ENCODE results near the gene MYL7. TPM values are rescaled to one million over a fixed set of nuclear protein-coding genes. Genes with fewer than 3 reads are reported as not detected.

Gene MYL7
- total RNA-seq, 4 donors from 2014 or later, result not detected

- H3K4me3 ChIP-seq, result peak overlapping the region; percentile 1 to 65 (median 45)
- no peak for TF ChIP-seq CTCF (IDR thresholded peaks at IDR 0.05)
- no peak for TF ChIP-seq POLR2A (IDR thresholded peaks at IDR 0.05)
- no peaks in the 10 kb centered on the region for H3K9me3 ChIP-seq
- peaks cover 0 to 25% (median 0%) of the 10 kb centered on the region in 4 donors for H3K27me3 ChIP-seq
- H3K36me3 ChIP-seq, result no peaks in the 10 kb centered on the region
- WGBS, 2 donors, result 16 to 20% methylated on average over 6 to 7 of the region's 65 CpGs
- peak overlapping the region in 2 of 4 donors; percentile 48 to 63 for H3K27ac ChIP-seq
- H3K4me1 ChIP-seq, result peaks cover 13 to 33% (median 14%) of the 10 kb centered on the region in 3 donors
- intact Hi-C loops (cut with DNase I), result no loop called here
- DNase-seq, result no peak
Observed at GRCh38 chr7:44145969-44146911, 5.1 kb upstream of the MYL7 start.

- peaks cover 0 to 25% (median 0%) of the 10 kb centered on the region in 4 donors for H3K27me3 ChIP-seq
- 24 to 29% methylated on average over 5 to 28 of the region's 53 CpGs for WGBS, 2 donors
- H3K36me3 ChIP-seq, result no peaks in the 10 kb centered on the region
- H3K27ac ChIP-seq, result peak overlapping the region in 2 of 4 donors; percentile 21 to 48
- DNase-seq, result no peak
- no peaks in the 10 kb centered on the region for H3K9me3 ChIP-seq
- H3K4me1 ChIP-seq, result peaks cover 13 to 27% (median 14%) of the 10 kb centered on the region in 3 donors
- intact Hi-C loops (cut with DNase I), result no loop called here
- TF ChIP-seq CTCF (IDR thresholded peaks at IDR 0.05) (no peak), POLR2A (IDR thresholded peaks at IDR 0.05) (no peak)
- peak overlapping the region; percentile 1 to 65 (median 45) for H3K4me3 ChIP-seq
Observed at GRCh38 chr7:44145479-44145968, 4.4 kb upstream of the MYL7 start.

GRCh38 chr7:44144968-44145478 is 3.9 kb upstream of the MYL7 start:
- 65% methylated on average over 5 of the region's 31 CpGs; no CpG with 5 or more reads in 1 of the 2 donors for WGBS, 2 donors
- Histone ChIP-seq H3K36me3 (no peaks in the 10 kb centered on the region), H3K27ac (no peak overlapping the region), H3K27me3 (peaks cover 0 to 25% (median 0%) of the 10 kb centered on the region in 4 donors), H3K4me3 (peak overlapping the region in 3 of 4 donors; percentile 39 to 65 (median 51)), H3K9me3 (no peaks in the 10 kb centered on the region), H3K4me1 (peaks cover 13 to 22% (median 14%) of the 10 kb centered on the region in 3 donors)
- intact Hi-C loops (cut with DNase I), result no loop called here
- DNase-seq, result no peak
- TF ChIP-seq POLR2A (IDR thresholded peaks at IDR 0.05), result no peak
- TF ChIP-seq CTCF (IDR thresholded peaks at IDR 0.05), result no peak

- no peak for DNase-seq
- WGBS, 2 donors, result 67% methylated on average over 3 of the region's 6 CpGs; no CpG with 5 or more reads in 1 of the 2 donors
- H3K27ac ChIP-seq, result no peak overlapping the region
- H3K4me1 ChIP-seq, result peaks cover 13 to 21% (median 14%) of the 10 kb centered on the region in 3 donors
- TF ChIP-seq POLR2A (IDR thresholded peaks at IDR 0.05), result no peak
- no peak for TF ChIP-seq CTCF (IDR thresholded peaks at IDR 0.05)
- H3K4me3 ChIP-seq, result no peak overlapping the region
- no peaks in the 10 kb centered on the region for H3K36me3 ChIP-seq
- no peaks in the 10 kb centered on the region for H3K9me3 ChIP-seq
- peaks cover 0 to 25% (median 0%) of the 10 kb centered on the region in 4 donors for H3K27me3 ChIP-seq
- intact Hi-C loops (cut with DNase I), result no loop called here
Observed at GRCh38 chr7:44144426-44144967, 3.4 kb upstream of the MYL7 start.

Measured in esophagus squamous epithelium (tissue), 5 donors.